Subcutaneous adipose tissue (tissue), 4 donors: ENCODE data around the gene NR2C1. TPM values are rescaled to one million over a fixed set of nuclear protein-coding genes. Genes with fewer than 3 reads are reported as not detected.

Experiments
- total RNA-seq, 4 donors: library from RNA; depleted of rRNA; stranded (reverse); fragments of >200 nt; gene quantifications; one replicate each; pipeline ENCODE4 v1.1.0, GENCODE V29; 2016
- TF ChIP-seq, protein P1 (sequence below): fragments of 450-650 bp; IDR thresholded peaks from one replicate; pipeline ENCODE4 v1.5.1; 2016; ENCODE audit warnings: low read depth, mild to moderate bottlenecking, control low read depth, antibody characterized with exemption, moderate library complexity

NR2C1 gene
- total RNA-seq, 4 donors from 2014 or later = 46.4 to 101 (median 69.5) TPM

DNA sequence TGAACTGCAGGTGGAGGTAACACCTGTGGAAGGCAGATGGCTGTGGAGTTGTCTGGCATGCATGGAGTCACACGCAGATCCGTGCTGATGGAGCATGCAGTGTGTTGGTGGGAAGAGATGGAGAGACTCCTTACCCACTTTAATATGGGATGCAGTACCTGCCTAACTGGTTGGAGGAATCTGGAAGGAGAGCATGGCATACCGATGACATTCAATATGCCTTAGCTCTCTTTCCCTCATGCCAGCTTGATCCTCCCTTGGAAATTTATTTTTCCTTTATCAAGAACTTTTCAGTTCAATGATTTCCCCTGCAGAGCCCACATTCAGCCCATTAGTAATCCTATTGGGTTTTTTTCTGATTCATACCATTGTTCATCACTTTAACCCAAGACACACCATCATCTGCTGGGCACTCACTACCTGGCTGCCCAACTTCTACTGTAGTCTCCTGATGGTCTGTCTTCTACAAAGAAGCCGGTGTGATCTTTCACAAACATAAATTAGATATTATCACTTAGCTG lies 25.9 kb upstream of the NR2C1 start:
- TF ChIP-seq, protein P1, sequence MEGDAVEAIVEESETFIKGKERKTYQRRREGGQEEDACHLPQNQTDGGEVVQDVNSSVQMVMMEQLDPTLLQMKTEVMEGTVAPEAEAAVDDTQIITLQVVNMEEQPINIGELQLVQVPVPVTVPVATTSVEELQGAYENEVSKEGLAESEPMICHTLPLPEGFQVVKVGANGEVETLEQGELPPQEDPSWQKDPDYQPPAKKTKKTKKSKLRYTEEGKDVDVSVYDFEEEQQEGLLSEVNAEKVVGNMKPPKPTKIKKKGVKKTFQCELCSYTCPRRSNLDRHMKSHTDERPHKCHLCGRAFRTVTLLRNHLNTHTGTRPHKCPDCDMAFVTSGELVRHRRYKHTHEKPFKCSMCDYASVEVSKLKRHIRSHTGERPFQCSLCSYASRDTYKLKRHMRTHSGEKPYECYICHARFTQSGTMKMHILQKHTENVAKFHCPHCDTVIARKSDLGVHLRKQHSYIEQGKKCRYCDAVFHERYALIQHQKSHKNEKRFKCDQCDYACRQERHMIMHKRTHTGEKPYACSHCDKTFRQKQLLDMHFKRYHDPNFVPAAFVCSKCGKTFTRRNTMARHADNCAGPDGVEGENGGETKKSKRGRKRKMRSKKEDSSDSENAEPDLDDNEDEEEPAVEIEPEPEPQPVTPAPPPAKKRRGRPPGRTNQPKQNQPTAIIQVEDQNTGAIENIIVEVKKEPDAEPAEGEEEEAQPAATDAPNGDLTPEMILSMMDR = no peak

DNA sequence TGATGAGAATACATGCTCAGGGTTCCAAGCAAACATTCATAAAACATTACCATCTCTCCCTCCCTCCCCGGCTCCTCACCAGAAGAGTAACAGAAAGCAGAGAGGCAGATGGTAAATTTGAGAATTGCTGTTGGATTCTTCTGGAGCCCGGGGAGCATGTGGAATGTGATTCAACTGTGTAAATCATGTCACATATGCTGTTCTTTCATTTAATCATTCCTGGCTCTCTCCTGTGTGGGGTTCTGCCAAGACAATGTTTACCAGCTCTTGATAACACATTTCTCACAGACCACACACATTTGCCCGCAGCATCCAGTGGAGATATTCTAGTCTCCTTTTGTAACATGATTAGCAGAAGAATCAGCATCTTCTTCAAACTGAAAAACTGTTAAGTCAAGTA lies 23.4 kb upstream of the NR2C1 start:
- TF ChIP-seq, protein P1 = no peak

DNA sequence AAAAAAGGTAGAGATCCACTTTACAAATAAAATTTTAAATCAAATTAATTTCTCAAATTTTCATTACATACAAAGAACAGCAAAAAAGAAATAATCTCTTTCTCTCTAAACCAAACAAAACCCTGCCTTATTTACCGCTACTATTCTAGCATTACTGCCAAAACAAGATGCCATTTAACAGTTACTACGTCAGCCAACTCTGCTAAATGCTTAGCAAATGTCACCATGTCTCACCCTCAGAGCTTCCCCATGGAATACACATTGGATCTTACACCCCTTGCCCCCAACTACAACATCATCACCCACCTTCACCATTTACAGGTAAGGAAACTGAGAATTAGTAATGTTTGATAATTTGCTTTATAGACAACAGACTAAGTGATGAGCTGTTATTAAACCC lies 23.0 kb upstream of the NR2C1 start:
- TF ChIP-seq, protein P1 = no peak

DNA sequence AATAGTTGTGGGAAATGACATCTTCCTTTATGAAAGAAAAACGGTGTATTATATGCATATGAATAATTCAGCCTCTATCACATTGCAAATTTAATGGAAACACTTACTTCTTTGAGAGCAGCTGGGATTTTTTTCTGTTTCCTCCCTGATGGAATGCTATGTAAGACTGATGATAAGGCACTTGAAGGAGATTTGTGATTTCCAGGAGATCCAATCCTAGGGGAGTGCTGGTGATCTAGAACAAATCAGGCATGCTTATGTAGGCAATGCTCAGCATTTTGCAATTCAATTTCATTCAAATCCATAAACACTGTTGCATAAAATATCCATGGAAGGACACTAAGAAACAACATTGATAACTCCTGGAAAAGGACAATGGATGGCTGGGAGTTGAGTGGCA lies 16.0 kb upstream of the NR2C1 start:
- TF ChIP-seq, protein P1 = no peak

DNA sequence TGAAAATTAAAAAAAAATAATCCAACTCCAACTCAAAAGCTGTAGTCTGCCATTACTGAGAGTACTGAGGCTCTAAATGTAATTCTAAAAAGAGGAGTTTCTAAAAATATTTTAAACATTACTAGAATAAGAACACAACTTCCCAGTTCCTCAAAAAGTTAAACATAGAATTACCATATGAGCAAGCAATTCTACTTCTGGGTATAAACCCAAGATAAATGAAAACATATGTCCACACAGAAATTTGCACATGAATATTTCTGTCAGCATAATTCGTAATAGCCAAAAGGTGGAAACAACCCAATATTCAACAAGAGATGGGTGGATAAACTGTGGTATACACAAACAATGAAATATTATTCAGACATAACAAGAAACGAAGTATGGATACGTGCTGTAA lies 15.0 kb upstream of the NR2C1 start:
- TF ChIP-seq, protein P1 = no peak

DNA sequence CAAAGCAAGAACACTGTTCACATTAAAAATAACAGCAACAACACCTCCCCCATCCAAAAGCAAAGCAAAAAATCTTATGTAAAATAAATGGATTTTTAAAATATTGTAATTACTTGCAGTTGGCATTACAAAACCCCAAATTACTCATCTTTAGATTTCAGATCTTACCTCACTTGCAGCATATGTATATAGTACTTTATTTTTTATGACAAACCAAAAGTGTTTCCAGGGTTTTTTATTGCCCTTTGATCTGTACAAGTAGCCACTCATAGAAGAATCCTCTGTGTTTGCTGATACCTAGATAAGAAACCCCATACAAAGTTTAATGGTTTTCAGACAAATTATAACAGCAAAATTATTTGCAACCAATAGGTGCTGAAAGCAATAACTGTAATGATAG lies 12.2 kb upstream of the NR2C1 start:
- TF ChIP-seq, protein P1 = no peak

DNA sequence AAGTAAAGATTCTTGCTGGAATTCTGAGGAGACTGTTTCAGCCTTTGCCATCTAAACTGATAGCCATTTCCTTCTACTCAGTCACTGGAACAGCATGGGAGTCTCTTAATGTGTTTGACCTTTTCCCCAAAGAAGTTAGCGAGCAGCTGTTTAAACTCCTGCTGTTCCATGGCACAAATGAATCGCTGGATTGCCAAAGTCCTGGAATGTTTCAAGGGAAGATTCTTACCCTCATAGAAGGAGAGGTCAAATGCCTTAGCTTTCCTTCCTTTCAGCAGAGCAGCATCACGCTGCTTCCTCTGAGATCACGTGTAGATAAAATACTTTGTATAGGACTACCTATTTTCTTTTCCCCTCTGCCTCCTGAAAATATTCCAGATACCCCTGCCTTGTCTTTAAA lies 10.5 kb upstream of the NR2C1 start:
- TF ChIP-seq, protein P1 = no peak
